Sigmoid colon (tissue), 7 donors: Measurements from ENCODE around the gene ARSG. TPM values are rescaled to one million over a fixed set of nuclear protein-coding genes. Genes with fewer than 3 reads are reported as not detected.

Experiments
- DNase-seq: peaks from one replicate; pipeline ENCODE4 v3.0.0-alpha.2; 2019
- H3K27ac ChIP-seq, 4 donors: fragments of 200-600 bp; sonication (generic); one replicate each; pipeline ENCODE4 v1.5.1; 2016 to 2019; ENCODE audit warnings: mild to moderate bottlenecking in 1 of 4
- H3K27me3 ChIP-seq, 3 donors: fragments of 200-600 bp; sonication (generic); one replicate each; pipeline ENCODE4 v1.5.1; 2019; ENCODE audit warnings: mild to moderate bottlenecking in 1 of 3
- H3K36me3 ChIP-seq, 4 donors: fragments of 200-600 bp; sonication (generic); one replicate each; pipeline ENCODE4 v1.5.1; 2016 to 2019
- H3K4me1 ChIP-seq, 4 donors: fragments of 200-600 bp; sonication (generic); one replicate each; pipeline ENCODE4 v1.5.1; 2017 to 2019
- H3K4me3 ChIP-seq, 4 donors: fragments of 200-600 bp; sonication (generic); one replicate each; pipeline ENCODE4 v1.5.1; 2017 to 2019; ENCODE audit warnings: mild to moderate bottlenecking in 2 of 4, moderate library complexity in 1 of 4
- H3K9me3 ChIP-seq, 4 donors: fragments of 200-600 bp in 3 of 4; sonication (generic) in 3 of 4; one replicate each; pipeline versions ENCODE4 v1.5.1 to v1.6.1; 2013 to 2019
- CTCF ChIP-seq, 4 experiments: fragments of 450-650 bp in 3 of 4; fragments of 200-600 bp in 1 of 4; IDR thresholded peaks; one replicate each; pipeline ENCODE4 v1.5.1; 2016 to 2019; ENCODE audit warnings: antibody characterized with exemption in 4 of 4, mild to moderate bottlenecking in 3 of 4, moderate library complexity in 2 of 4
- EP300 ChIP-seq, 4 donors: sonication (generic); formaldehyde crosslinking; IDR thresholded peaks; one replicate each; pipeline ENCODE4 v1.6.1; 2017; ENCODE audit warnings: antibody characterized with exemption in 4 of 4
- POLR2A ChIP-seq, 2 donors: fragments of 450-650 bp; IDR thresholded peaks; one replicate each; pipeline ENCODE4 v1.6.1; 2016; ENCODE audit warnings: antibody characterized with exemption in 2 of 2, mild to moderate bottlenecking in 2 of 2, moderate library complexity in 2 of 2
- POLR2AphosphoS5 ChIP-seq, 4 donors: sonication (generic); formaldehyde crosslinking; IDR thresholded peaks; one replicate each; pipeline ENCODE4 v1.6.1; 2017; ENCODE audit warnings: antibody characterized with exemption in 4 of 4
- WGBS, 2 donors: extraction: QIAGEN DNeasy Blood & Tissue Kit; methylation state at CpG; one replicate each; pipeline ENCODE4 v1.1.7; 2013; 5-methylcytosine and 5-hydroxymethylcytosine counted together
- intact Hi-C: fragments of 100-400 bp; cut with DNase I; formaldehyde crosslinking; loops from one replicate; pipeline ENCODE4 v1.15.1; 2023
- polyA plus RNA-seq, 3 donors: library from polyadenylated mRNA; stranded (reverse); fragments of 200-250 nt; gene quantifications; one replicate each; pipeline ENCODE4 v1.2.3, GENCODE V29; 2013
- total RNA-seq, 4 donors: library from RNA; depleted of rRNA; stranded (reverse); fragments of >200 nt; gene quantifications; one replicate each; pipeline ENCODE4 v1.1.0, GENCODE V29; 2016
- donor health status: healthy with polysubstance abuse.
- donor health status: Bipolar disorder and iron deficiency.
- donor health status: healthy.

The ARSG gene
- total and polyA plus RNA-seq, 7 donors, result under 0.01 to 3.0 (median 1.8) TPM

GRCh38 chr17:68297195-68297594, 5.9 kb downstream of the ARSG start:
- Histone ChIP-seq H3K27me3 (peaks cover 0 to 62% (median 38%) of the 10 kb centered on the region in 3 donors), H3K9me3 (no peaks in the 10 kb centered on the region), H3K4me3 (no peak overlapping the region), H3K4me1 (peaks cover 0 to 7% (median 6%) of the 10 kb centered on the region in 4 donors), H3K27ac (no peak overlapping the region), H3K36me3 (no peaks in the 10 kb centered on the region)
- intact Hi-C loops, result no loop called here
- no peak for DNase-seq
- no peak for TF ChIP-seq CTCF (IDR thresholded peaks at IDR 0.05)
- TF ChIP-seq POLR2A (IDR thresholded peaks at IDR 0.05), result no peak
- no peak for TF ChIP-seq EP300 (IDR thresholded peaks at IDR 0.05)
- no peak for TF ChIP-seq POLR2AphosphoS5 (IDR thresholded peaks at IDR 0.05)
- 71 to 72% methylated on average over 4 of the region's 4 CpGs for WGBS, 2 donors

- H3K4me3 ChIP-seq, result no peak overlapping the region
- DNase-seq, result no peak
- TF ChIP-seq POLR2AphosphoS5 (IDR thresholded peaks at IDR 0.05) (no peak), CTCF (IDR thresholded peaks at IDR 0.05) (no peak)
- H3K27me3 ChIP-seq, result peaks cover 0 to 48% (median 24%) of the 10 kb centered on the region in 3 donors
- H3K4me1 ChIP-seq, result no peaks in the 10 kb centered on the region
- no peak overlapping the region for H3K27ac ChIP-seq
- intact Hi-C loops, result no loop called here
- H3K9me3 ChIP-seq, result no peaks in the 10 kb centered on the region
- no peaks in the 10 kb centered on the region for H3K36me3 ChIP-seq
Observed at GRCh38 chr17:68298601-68299000, 7.3 kb downstream of the ARSG start.

GRCh38 chr17:68299817-68300216, 8.5 kb downstream of the ARSG start:
- Histone ChIP-seq H3K36me3 (no peaks in the 10 kb centered on the region), H3K9me3 (no peaks in the 10 kb centered on the region), H3K4me1 (no peaks in the 10 kb centered on the region), H3K27me3 (peaks cover 0 to 35% (median 12%) of the 10 kb centered on the region in 3 donors), H3K27ac (no peak overlapping the region), H3K4me3 (no peak overlapping the region)
- intact Hi-C loops, result no loop called here
- no peak for DNase-seq
- 96 to 98% methylated on average over 3 of the region's 3 CpGs for WGBS, 2 donors
- TF ChIP-seq EP300 (IDR thresholded peaks at IDR 0.05) (no peak), POLR2A (IDR thresholded peaks at IDR 0.05) (no peak), POLR2AphosphoS5 (IDR thresholded peaks at IDR 0.05) (no peak), CTCF (IDR thresholded peaks at IDR 0.05) (no peak)

- no peaks in the 10 kb centered on the region for H3K4me1 ChIP-seq
- intact Hi-C loops, result no loop called here
- TF ChIP-seq CTCF (IDR thresholded peaks at IDR 0.05) (no peak), POLR2A (IDR thresholded peaks at IDR 0.05) (no peak)
Observed at GRCh38 chr17:68301438-68301959, 10.2 kb downstream of the ARSG start.

GRCh38 chr17:68302066-68302564, 10.8 kb downstream of the ARSG start:
- Histone ChIP-seq H3K27ac (no peak overlapping the region), H3K4me1 (no peaks in the 10 kb centered on the region), H3K27me3 (peaks cover 0 to 12% (median 0%) of the 10 kb centered on the region in 3 donors), H3K4me3 (no peak overlapping the region), H3K9me3 (no peaks in the 10 kb centered on the region), H3K36me3 (no peaks in the 10 kb centered on the region)
- no peak for TF ChIP-seq POLR2AphosphoS5 (IDR thresholded peaks at IDR 0.05)
- no peak for TF ChIP-seq CTCF (IDR thresholded peaks at IDR 0.05)
- TF ChIP-seq POLR2A (IDR thresholded peaks at IDR 0.05), result no peak
- no peak for TF ChIP-seq EP300 (IDR thresholded peaks at IDR 0.05)
- 80 to 86% methylated on average over 10 of the region's 10 CpGs for WGBS, 2 donors
- intact Hi-C loops, result no loop called here
- no peak for DNase-seq

More at GRCh38 chr17:68301438-68301959, 10.2 kb downstream of the ARSG start:
- Histone ChIP-seq H3K9me3 (no peaks in the 10 kb centered on the region), H3K27ac (no peak overlapping the region), H3K4me3 (no peak overlapping the region), H3K27me3 (peaks cover 0 to 19% (median under 1%) of the 10 kb centered on the region in 3 donors), H3K36me3 (no peaks in the 10 kb centered on the region)
- WGBS, 2 donors, result 59 to 71% methylated on average over 9 of the region's 9 CpGs
- DNase-seq, result no peak
